ENCODE data around the gene UCN3.

- TF ChIP-seq POLR2A (IDR thresholded peaks at IDR 0.05), result no peak
- TF ChIP-seq CTCF (IDR thresholded peaks at IDR 0.05), result no peak
Measured at GRCh38 chr10:5325076-5325475, 39.7 kb upstream of the UCN3 start.
